Dermis microvascular lymphatic vessel endothelial cell (primary cell): ENCODE data around the gene SPATA31C2. TPM values are rescaled to one million over a fixed set of nuclear protein-coding genes. Genes with fewer than 3 reads are reported as not detected.
A peak's percentile ranks its signal among the peaks of the same experiment; 100 is the strongest.
"Not testable (repeated sequence)": the region's sequence is repeated elsewhere in the genome, so short reads cannot be mapped to it uniquely, and the experiment has no call there.

Source experiments
- DNase-seq, 2 donors: peaks; one replicate each; pipeline versions ENCODE4 v3.0.0 to v3.0.0-alpha.2; 2010; ENCODE audit warnings: low read depth in 2 of 2
- total RNA-seq: library from RNA; depleted of rRNA; stranded (reverse); fragments of >200 nt; gene quantifications from 2 replicates; pipeline ENCODE4 v1.2.1, GENCODE V29; 2014

SPATA31C2 gene
- not detected in 2 replicates for total RNA-seq

DNA sequence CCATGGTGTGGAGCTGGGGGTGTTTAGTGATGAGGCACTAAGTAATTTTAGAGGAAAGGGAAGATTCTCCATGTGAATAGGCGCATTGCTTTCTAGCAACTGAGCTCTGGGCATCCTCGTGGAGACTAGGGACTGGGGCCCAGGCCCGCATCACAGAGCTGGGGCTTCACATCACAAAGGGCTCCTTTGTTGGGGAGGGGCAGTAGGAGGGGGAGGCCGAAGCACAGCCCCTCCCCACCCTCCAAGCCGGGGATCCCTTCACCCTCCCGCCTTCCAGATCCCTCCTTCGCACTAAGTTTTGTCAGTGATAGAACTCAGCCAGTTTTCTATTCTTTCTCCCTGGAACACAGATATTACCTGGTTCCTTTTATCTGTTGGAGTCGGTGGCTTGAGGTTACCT is at the start of gene SPATA31C2:
Gene SPATA31C2, minus strand, starts transcription at position 101 of the 400 bp plus-strand sequence. Its CDS starts 29 bp downstream, at position 72.
- not testable (repeated sequence) for DNase-seq

DNA sequence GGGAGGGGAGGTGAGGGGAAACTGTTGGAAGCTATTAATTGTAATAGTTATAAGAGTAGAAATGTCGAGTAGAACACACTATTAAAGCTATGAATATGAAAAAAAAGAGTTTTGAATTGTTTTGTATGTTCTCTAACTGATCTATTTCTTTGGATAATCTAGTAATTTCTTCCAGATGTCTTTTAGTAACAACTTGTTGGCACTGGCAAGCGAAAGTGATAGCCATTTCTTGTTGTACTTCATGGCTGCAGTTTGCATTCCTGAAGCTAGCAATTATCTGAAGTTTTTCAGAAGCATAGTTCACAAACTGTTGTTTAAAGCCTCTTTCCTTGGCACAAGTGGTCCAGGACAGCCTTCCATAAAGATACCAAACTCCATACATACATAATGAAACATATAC is 49.4 kb upstream of the SPATA31C2 start:
- DNase-seq = no peak

DNA sequence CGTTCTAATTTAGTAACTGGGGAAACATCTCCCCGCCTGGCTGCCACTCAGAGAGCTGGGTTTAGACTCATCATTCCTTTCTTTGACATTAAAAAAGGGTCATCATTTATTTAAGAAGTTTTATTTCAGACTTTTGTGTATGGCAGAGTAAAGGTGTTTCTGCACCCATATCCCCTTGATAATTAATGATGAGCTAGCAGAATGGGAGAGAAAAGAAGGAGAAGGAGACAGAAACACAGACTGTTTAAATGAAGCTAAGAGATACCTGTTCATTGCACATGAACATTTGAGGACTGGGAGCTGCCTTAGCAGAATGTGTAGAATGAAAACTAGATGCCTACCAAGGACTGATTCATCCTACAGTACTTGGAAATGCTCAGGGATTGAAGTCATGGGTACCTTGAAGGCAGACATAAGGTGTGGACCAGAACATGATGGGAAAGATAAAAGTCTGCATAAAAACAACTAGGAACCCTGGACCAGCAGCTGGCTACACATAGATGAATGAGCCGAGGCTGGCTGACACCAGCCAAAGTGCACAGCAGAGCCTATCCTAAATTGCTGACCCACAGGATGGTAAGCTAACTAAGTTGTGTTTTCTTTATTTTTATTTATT is 48.3 kb upstream of the SPATA31C2 start:
- no peak for DNase-seq

DNA sequence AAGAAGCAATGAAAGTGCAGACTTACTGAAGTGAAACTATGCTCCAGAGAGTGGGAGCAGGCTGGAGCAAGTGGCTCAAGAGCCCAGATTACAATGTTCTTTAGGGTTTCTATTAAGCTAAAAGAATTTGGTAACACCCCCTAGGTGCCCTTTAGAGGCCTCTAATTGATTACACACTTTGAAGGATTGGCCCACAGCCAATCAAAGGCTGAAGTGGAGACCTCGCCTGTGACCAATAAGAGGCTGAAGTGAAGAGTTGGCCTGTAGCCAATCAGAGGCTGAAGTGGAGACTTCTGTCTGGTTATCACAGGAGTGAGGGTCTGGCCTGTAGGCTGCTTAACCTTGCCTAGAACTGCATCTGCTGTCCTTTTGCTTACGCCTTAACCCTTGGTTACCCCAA is 46.7 kb upstream of the SPATA31C2 start:
- DNase-seq = no peak

DNA sequence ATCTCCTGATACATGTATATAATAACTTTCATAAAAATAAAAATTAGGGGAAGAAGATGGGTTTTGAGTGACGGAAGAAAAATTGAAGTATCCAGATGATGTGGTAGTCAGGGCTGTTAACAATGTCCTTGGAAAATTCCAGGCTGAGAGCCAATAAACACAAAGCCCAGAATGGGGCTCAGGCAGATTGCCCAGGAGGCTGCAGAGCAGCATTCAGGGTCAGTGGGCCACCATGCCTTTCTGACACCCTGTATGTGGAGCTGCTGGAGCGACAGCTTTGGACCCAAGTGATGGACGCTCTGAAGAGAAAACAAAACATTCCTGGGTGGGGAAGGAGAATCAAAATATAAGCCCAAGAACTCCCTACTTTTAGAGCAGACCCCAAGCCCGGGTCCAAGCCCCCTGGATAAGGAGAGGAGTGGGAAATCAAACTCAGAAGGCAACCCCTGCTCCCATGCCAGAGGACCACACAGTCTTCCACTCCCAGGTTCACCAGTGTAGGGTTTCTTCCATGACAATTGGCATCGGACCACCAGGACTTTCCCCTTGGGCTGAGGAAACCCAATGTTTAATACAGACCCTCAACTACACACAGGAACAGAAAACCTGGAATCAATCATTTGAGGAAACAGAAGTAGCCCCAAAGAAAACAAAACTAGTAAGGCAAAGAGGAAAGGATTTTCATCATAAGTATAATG is 45.7 kb upstream of the SPATA31C2 start:
- DNase-seq = no peak

DNA sequence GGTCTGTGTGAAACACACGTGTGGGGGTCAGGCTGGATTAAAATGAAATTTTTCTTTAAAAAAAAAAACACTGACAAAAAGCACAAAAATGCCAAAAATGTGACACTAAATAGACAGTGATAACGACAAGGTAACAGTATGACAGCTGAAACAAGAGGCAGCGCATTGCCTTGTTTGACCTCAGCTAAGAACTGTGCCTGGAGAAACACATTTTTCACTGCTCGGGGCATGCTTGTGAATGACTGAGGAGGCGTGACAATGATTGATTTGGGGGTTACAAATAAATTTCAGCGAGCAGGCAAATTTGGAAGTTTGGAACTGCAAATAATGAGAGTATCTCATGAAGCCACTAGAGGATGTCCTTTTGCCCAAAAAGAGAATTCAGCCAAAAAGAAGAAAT is 44.2 kb upstream of the SPATA31C2 start:
- no peak for DNase-seq

DNA sequence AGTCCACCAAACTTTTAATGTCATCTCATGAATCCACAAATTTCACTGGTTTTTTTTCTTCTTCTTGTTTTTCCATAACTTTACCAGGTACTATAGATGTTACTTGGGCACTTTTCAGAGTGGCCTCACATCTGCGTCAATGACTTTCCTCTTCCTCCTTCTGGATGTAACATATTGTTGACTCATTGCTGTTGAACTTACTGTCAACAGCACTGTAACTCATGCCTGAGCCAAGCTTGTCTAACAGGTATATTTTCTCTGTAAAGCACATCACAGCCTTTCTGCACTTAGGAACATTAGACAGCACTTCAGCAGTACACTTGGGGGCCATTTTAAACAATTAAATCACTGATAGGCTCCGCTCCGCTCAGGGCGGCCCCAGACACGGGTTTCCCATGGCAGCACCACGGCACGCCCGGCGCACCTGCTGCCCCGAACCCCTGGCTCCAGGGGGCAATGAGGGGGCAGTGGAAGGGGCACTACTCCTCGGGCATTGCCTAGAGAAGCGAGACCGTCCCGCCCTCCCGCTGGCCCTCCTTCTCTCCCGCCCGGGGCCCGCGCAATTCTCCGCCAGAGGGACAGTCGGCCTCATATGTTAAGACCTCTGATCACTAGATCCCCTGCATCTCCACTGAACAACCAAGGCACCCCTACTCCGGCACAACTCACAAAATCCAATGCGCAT is 41.9 kb upstream of the SPATA31C2 start:
- DNase-seq = no peak

DNA sequence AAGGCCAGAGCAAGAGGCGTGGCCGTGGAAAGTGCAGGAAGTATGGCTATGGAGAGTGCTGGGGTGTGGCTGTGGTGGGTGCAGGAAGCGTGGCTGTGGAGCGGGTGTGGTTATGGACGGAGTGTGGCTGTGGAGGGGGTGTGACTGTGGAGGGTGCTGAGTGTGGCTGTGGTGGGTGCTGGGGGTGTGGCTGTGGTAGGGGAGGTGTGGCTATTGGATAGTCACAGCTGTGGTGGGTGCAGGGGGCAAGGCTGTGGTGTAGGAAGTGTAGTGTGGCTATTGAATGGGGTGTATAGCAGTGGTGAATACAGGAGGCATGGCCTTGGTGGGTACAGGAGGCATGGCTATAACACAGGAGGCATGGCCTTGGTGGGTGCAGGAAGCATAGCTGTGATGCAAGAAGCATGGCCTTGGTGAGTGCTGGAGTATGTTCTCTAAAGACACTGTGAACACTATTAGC is 40.8 kb upstream of the SPATA31C2 start:
- DNase-seq = no peak

DNA sequence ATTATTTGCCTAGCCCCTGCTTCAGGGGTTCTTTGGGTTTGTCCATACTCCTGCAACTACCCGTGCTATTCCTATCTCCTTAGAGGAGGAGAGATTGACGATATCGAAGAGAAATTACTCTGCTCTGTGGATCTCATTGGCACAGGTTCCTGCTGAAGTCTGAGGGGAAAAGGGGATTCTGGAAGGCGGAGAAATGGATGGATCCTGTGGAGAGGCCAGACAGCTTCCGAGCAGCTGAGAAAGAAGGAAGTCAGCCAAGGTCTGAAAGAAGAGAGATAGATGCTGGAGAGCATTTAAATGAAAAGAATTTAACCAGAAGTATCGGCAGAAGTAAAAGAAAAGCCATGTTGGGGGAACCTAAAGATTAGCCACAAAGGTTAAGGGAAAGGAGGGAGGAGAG is 40.4 kb upstream of the SPATA31C2 start:
- DNase-seq = no peak

DNA sequence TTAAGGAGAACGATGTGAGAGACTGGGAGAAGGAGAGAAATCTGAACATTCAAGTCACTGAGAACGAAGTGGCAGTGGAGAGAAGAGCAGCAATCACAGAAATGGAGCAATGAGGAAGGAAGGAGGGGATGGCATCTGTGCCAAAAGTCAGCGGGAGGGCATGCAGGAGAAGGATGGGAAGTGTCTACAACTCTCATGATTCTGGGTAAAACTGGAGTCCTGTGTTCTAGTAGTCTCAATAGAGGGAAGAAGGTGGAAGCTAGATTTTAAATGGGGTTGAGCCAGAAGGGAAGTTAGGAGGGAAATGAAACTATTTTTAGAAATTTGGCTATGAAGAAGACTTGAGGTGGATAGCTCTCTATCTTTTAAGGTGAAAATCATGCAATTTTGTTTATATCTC is 39.1 kb upstream of the SPATA31C2 start:
- no peak for DNase-seq

DNA sequence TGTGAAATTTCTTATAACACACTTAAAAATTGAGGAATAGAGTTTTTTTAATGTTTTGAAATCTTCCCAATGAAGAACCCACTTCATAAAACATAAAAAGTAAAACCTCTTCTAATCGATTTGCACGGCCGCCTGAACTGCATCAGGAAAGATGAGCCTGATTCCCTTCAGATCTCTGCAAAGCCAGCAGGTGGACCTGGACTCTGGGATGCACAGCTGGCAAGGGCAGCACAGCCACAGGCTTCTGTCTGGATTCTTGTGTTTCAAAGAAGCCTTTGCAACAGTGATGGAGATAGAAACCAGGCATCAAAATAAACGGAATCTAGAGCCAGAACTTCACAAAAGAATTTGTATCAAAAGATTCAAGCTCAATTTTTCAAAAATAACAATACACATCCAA is 36.0 kb upstream of the SPATA31C2 start:
- no peak for DNase-seq

DNA sequence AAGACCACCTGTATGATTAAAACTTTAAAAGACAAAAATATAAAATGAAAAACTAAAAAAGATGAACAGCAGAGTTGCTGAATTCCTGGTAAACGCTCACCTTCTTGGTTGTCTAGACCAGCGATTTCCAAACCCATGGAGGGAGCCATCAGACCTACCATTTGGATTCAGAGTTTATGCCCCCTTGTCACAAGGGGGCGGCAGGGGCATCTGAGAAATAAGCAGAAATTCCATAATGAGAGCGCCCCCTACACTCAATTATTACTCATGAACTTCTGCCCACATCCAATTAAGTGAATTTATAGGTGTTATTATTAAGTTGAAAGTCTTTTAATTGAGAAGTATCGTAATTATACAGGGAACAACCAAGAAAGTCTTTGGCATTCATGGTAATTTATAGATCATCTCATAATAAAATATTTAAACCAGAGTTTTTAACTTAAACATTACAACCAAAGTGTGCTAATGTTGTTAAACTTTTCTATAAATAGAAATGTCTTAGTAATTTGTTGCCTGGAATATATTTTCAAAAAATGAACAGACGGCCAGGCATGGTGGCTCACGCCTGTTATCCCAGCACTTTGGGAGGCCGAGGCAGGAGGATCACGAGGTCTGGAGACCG is 35.2 kb upstream of the SPATA31C2 start:
- DNase-seq = peak; percentile 66 to 85

DNA sequence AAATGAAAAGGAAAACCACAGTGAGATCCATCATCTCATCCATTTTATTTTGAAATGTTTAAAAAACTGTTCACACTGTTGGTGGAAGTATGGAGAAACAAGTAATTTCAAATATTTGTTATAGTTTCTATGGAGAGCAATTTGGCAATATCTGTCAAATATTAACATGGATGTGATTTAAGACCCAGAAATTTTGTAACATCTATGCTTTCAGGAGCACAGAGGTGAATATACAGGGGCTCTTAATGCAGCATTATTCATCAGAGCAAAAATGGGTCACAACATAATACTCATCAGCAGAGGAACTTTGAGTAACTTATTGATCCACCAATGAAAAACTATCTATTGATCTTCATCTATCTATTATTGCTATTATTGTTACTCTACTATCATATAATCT is 31.4 kb upstream of the SPATA31C2 start:
- no peak for DNase-seq

DNA sequence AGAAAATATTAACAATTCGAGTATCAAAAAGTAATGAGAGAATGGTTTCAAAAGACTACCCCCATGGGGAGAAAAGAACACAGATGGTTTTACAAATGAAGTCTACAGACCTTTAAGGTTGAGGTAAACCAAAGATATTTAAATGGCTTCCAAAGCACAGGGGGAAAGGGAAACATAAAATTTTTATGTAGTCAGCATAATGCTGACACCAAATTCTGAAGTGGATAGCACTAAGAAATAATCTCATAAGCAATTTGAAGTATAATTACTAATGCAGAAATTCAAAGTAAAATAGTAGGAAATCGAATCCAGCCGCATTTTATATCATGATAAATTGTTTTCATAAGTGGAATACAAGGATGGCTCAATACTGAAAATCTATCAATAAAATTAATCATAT is 30.3 kb upstream of the SPATA31C2 start:
- DNase-seq = no peak

DNA sequence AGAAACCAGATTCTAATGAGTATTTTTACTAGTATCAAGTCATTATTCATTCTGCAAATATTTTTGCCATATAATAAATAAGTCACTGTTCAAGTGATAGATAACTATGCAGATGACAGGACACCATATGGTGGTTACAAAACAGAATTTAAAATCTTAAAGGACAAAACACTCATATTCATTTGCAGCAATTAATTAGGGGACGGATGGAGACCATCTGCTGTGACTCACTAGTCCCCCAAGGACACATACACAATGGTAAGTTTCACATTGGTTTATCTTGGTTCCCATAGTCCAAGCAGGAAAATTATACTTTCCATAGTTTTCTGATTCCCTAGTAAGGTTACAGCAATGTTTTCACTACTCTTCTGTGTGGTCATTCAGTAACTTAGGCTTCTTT is 28.4 kb upstream of the SPATA31C2 start:
- DNase-seq = no peak

DNA sequence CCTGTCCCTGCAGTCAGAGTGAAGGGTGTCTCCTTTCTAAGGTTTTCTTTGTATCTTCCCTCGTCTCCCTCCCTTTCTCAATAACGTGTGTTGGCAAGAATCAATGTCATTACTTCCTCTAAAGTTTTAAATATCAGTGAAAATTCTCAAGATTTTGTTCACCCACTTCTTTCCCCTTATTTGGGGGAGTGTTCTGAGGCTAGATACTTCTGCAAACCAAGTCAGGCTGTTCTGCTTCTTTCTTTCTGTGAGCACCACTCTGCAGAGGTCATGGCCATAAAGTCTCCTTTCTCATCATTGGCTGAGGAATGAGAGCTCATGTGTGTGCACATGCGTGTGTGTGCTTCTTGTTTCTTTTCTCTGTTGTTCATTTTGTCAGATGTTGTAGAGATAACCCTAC is 26.6 kb upstream of the SPATA31C2 start:
- no peak for DNase-seq

DNA sequence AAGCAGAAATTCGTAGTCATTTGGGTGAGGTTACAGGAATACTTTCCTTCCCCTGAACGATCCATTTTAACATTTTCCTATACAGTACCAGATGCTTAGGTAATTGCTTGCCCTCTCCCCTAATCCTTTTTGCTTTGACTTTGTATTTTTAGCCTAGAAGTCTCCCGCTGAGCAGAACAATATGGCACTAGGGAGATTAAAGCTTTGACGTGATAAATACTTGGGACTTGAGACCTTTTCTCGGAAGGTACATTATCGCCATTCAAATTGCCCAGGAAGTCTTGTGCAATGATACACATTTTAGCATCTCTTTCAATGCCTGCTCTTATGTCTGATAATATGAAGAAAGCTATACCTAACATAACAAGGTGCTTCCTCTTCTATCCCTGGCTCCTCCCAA is 22.9 kb upstream of the SPATA31C2 start:
- DNase-seq = no peak

DNA sequence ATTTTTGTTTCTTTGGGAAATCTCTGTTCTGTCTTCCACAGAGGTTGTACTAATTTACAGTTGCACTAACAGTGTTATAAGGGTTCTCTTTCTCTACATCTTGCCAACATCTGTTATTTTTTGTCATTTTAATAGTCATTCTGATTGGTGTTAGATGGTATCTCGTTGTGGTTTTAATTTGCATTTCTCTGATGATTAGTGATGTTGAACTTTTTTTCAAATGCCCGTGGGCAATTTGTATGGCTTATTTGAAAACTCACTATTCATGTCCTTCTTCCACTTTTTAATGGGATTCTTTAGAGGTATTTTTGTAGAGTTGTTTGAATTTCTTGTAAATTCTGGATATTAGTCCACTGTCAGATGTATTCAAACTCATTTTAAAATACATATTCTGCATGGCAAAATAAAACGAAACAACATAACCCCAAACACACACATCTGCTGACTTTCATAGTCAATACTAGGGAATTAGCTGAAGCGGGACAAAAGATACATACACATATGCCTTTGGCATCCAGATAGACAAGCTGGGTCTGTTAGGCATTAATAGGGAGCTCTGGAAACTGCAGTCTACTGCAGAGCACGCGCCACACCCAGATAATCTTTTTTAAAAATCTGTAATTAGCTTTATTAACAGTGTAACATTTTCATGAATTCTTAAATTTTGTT is 5.8 kb upstream of the SPATA31C2 start:
- no peak for DNase-seq

DNA sequence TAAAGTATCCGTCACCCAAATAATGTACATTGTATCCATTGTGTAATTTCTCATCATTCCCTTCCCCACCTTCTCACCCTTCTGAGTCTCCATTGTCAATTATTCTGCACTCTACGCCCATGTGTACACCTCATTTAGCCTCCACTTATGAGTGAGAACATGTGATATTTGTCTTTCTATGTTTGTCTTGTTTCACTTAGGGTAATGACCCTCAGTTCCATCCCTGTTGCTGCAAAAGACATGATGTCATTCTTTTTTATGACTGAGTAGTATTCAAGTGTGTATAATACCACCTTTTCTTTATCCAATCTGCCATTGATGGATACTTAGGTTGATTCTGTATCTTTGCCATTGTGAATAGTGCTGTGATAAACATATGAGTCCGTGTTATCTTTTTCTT is 4.9 kb upstream of the SPATA31C2 start:
- no peak for DNase-seq

DNA sequence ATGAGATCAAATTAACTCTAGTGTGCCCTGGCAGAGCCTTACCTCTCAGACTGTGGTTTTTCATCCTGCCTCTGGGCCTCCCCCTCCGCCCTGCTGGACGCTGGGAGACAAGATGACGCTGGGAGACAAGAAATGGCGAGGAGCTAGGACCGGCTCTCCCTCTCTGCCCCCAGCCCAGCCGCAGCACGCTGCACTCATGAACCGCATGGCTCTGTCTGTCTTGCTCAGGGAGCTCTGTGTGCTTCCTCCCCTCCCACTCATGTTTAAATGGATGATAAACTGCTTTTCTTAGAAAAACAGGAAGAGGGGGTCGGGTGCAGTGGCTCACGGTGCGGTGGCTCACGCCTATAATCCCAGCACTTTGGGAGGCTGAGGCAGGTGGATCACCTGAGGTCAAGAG is 4.7 kb downstream of the SPATA31C2 start:
- not testable (repeated sequence) for DNase-seq

DNA sequence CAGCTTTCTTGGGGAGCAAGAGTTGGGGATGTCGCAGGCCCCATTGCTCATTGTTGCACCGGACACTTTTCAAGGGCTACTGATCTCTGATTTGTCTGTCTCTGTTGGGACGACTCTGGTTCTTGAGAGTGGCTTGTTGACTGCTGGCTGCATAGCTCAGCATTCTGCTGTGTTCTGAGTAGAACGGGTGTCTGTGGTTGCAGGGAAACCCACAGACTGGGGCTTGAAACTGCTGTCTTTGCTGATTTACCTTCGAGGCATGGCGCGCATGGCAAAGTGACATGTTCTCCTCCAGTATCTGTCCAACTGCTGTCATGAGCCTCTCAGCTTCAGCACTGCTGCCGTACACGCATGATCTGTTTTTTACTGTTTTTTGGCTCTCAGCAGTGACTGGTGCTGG is 8.7 kb downstream of the SPATA31C2 start:
- DNase-seq = not testable (repeated sequence)
